OCI-LY7 (cell line): ENCODE results near the gene ISOC2. TPM values are rescaled to one million over a fixed set of nuclear protein-coding genes. Genes with fewer than 3 reads are reported as not detected.

Source experiments
- BruUV-seq: library from RNA; stranded (reverse); fragments of 400-500 nt; replicated peaks from 2 replicates; lab custom pipeline; 2021; lab: Mats Ljungman, UMichigan
- CTCF ChIA-PET: fragments of 300-600 bp; sonication (Branson Sonifier 250); formaldehyde crosslinking; loops from one replicate; lab custom pipeline; 2022; ENCODE audit warnings: antibody characterized with exemption; ENCODE audit not compliant: unreplicated experiment; lab: Charles Lee
- POLR2A ChIA-PET: fragments of 300-600 bp; sonication (Branson Sonifier 250); formaldehyde crosslinking; loops from one replicate; lab custom pipeline; 2022; ENCODE audit warnings: antibody characterized with exemption; lab: Charles Lee
- DNase-seq: peaks from one replicate; pipeline ENCODE4 v3.0.0-alpha.2; 2015; ENCODE audit warnings: low spot score
- H2AFZ ChIP-seq: fragments of 200-600 bp; sonication (generic), shearing (Covaris generic); 2 replicates; pipeline ENCODE4 v1.6.1; 2014; ENCODE audit warnings: mild to moderate bottlenecking, antibody characterized with exemption, low read length, moderate library complexity
- H3K27ac ChIP-seq: fragments of 200-600 bp; sonication (generic); 2 replicates; pipeline ENCODE4 v1.5.1; 2014; ENCODE audit warnings: mixed run types, low read depth, mild to moderate bottlenecking, moderate library complexity, low read length, inconsistent platforms; ENCODE audit not compliant: poor library complexity, severe bottlenecking
- H3K36me3 ChIP-seq: fragments of 200-600 bp; sonication (generic); 2 replicates; pipeline ENCODE4 v1.6.1; 2014; ENCODE audit warnings: mild to moderate bottlenecking, antibody characterized with exemption, low read length, moderate library complexity, mixed read lengths; ENCODE audit not compliant: insufficient read depth
- H3K4me1 ChIP-seq: fragments of 200-600 bp; sonication (generic); 2 replicates; pipeline ENCODE4 v1.5.1; 2014; ENCODE audit warnings: mild to moderate bottlenecking, low read length; ENCODE audit not compliant: insufficient read depth, poor library complexity, severe bottlenecking
- H3K4me2 ChIP-seq: fragments of 200-600 bp; sonication (generic); 2 replicates; pipeline ENCODE4 v1.6.1; 2014; ENCODE audit warnings: mild to moderate bottlenecking, low read length
- H3K4me3 ChIP-seq: fragments of 200-600 bp; sonication (generic); 2 replicates; pipeline ENCODE4 v1.5.1; 2014; ENCODE audit warnings: mild to moderate bottlenecking, low read depth, low read length; ENCODE audit not compliant: poor library complexity, severe bottlenecking
- H3K79me2 ChIP-seq: fragments of 200-600 bp; sonication (generic); 2 replicates; pipeline ENCODE4 v1.6.1; 2016; ENCODE audit warnings: low read depth, mild to moderate bottlenecking, low read length, moderate library complexity, mixed read lengths; ENCODE audit not compliant: insufficient read depth
- H3K9me2 ChIP-seq: fragments of 200-600 bp; sonication (generic); 2 replicates; pipeline ENCODE4 v1.6.1; 2016; ENCODE audit warnings: mild to moderate bottlenecking, low read length, mixed read lengths; ENCODE audit not compliant: insufficient read depth
- H3K9me3 ChIP-seq: fragments of 200-600 bp; sonication (generic); 2 replicates; pipeline ENCODE4 v1.6.1; 2014; ENCODE audit warnings: mild to moderate bottlenecking, mixed run types, low read length, mixed read lengths
- H4K20me1 ChIP-seq: fragments of 200-600 bp; sonication (generic); 2 replicates; pipeline ENCODE4 v1.6.1; 2014; ENCODE audit warnings: mild to moderate bottlenecking, antibody characterized with exemption, low read length, moderate library complexity, mixed read lengths; ENCODE audit not compliant: insufficient read depth
- CTCF ChIP-seq: fragments of 200-600 bp; sonication (generic); conservative IDR thresholded peaks from 2 replicates; pipeline ENCODE4 v1.5.1; 2014; ENCODE audit warnings: mild to moderate bottlenecking, antibody characterized with exemption, low read length, moderate library complexity, mixed read lengths
- EZH2phosphoT487 ChIP-seq: fragments of 200-600 bp; sonication (generic); IDR thresholded peaks from 2 replicates; pipeline ENCODE4 v1.6.1; 2018; ENCODE audit warnings: low read depth, borderline replicate concordance, mild to moderate bottlenecking, mixed run types, antibody characterized with exemption, low read length, moderate library complexity, mixed read lengths
- intact Hi-C: fragments of 100-400 bp; cut with micrococcal nuclease; formaldehyde crosslinking; loops from one replicate; pipeline ENCODE4 v1.10.0; 2022; ENCODE audit not compliant: unreplicated experiment
- total RNA-seq, 2 experiments: library from RNA; depleted of rRNA in 1 of 2; stranded (reverse); fragments of >200 nt in 1 of 2; shearing (Covaris generic) in 1 of 2; gene quantifications; 2 replicates each; pipeline ENCODE4 v1.2.3, GENCODE V29; 2014 to 2022

The ISOC2 gene
- total RNA-seq, 2 experiments from 2014 or later = 37.0 to 115 TPM

- no peaks in the 10 kb centered on the region for H3K9me3 ChIP-seq
- no peaks in the 10 kb centered on the region for H4K20me1 ChIP-seq
- TF ChIP-seq EZH2phosphoT487 = no peak
- TF ChIP-seq CTCF = no peak
- H3K9me2 ChIP-seq = no peaks in the 10 kb centered on the region
- no TSS peak for BruUV-seq
- no peaks in the 10 kb centered on the region for H3K79me2 ChIP-seq
- H3K27ac ChIP-seq = no peak overlapping the region
- intact Hi-C loops = no loop called here
- ChIA-PET POLR2A (no interaction called here), CTCF (no interaction called here)
- H3K4me1 ChIP-seq = no peaks in the 10 kb centered on the region
- H2AFZ ChIP-seq = no peak overlapping the region
- no peak overlapping the region for H3K4me2 ChIP-seq
- H3K36me3 ChIP-seq = no peaks in the 10 kb centered on the region
- no peak for DNase-seq
- no peak overlapping the region for H3K4me3 ChIP-seq
Observed at GRCh38 chr19:55435020-55435419, 26.4 kb downstream of the ISOC2 start.

- H3K4me1 ChIP-seq = no peaks in the 10 kb centered on the region
- no peaks in the 10 kb centered on the region for H3K9me2 ChIP-seq
- TF ChIP-seq CTCF = no peak
- no peak for TF ChIP-seq EZH2phosphoT487
- ChIA-PET CTCF (no interaction called here), POLR2A (no interaction called here)
- no peaks in the 10 kb centered on the region for H4K20me1 ChIP-seq
- intact Hi-C loops = no loop called here
- no peaks in the 10 kb centered on the region for H3K79me2 ChIP-seq
- H3K4me3 ChIP-seq = no peak overlapping the region
- no peak overlapping the region for H2AFZ ChIP-seq
- no peak overlapping the region for H3K4me2 ChIP-seq
- H3K27ac ChIP-seq = no peak overlapping the region
- BruUV-seq = no TSS peak
- H3K9me3 ChIP-seq = no peaks in the 10 kb centered on the region
- no peaks in the 10 kb centered on the region for H3K36me3 ChIP-seq
- DNase-seq = no peak
Observed at GRCh38 chr19:55434356-55434919, 27.0 kb downstream of the ISOC2 start.

GRCh38 chr19:55433292-55433691 is 28.1 kb downstream of the ISOC2 start:
- DNase-seq = no peak
- Histone ChIP-seq H3K4me1 (no peaks in the 10 kb centered on the region), H3K9me2 (no peaks in the 10 kb centered on the region), H3K9me3 (no peaks in the 10 kb centered on the region), H3K27ac (no peak overlapping the region), H3K79me2 (no peaks in the 10 kb centered on the region), H3K4me2 (no peak overlapping the region), H3K36me3 (no peaks in the 10 kb centered on the region), H4K20me1 (no peaks in the 10 kb centered on the region), H3K4me3 (no peak overlapping the region), H2AFZ (no peak overlapping the region)
- ChIA-PET CTCF (no interaction called here), POLR2A (no interaction called here)
- intact Hi-C loops = no loop called here
- TF ChIP-seq CTCF = no peak
- no peak for TF ChIP-seq EZH2phosphoT487
- BruUV-seq = no TSS peak
